ENCODE data around the gene ACAD11. TPM values are rescaled to one million over a fixed set of nuclear protein-coding genes. Genes with fewer than 3 reads are reported as not detected.

The ACAD11 gene
- total RNA-seq, 1 donor from 2014 or later = 26.5 TPM

- H3K36me3 ChIP-seq = no peaks in the 10 kb centered on the region
- H3K4me3 ChIP-seq = peak within 1 kb of the TSS; percentile 73 to 88
- no peak for TF ChIP-seq POLR2A (IDR thresholded peaks at IDR 0.05)
- TF ChIP-seq CTCF (IDR thresholded peaks at IDR 0.05) = no peak
- peak in 1 of 2 donors; percentile 76 for TF ChIP-seq POLR2AphosphoS5 (IDR thresholded peaks at IDR 0.05; ENCODE audit: insufficient read depth in 1 of 2, low read depth in 1 of 2)
- H3K4me1 ChIP-seq = peaks cover 34% of the 10 kb centered on the region
- H3K27ac ChIP-seq = peak within 1 kb of the TSS; percentile 80
- no peaks in the 10 kb centered on the region for H3K9me3 ChIP-seq
- intact Hi-C loops (cut with DNase I) = loop anchor here (5.0 kb wide), 1 partner anchor 1592 kb away; the partner anchor contains the start of gene RYK
- H3K27me3 ChIP-seq = no peaks in the 10 kb centered on the region
- peak in 1 of 2 donors; percentile 88 for DNase-seq (ENCODE audit: extremely low spot score in 2 of 2)
These were observed 622 bp upstream of the ACAD11 start, which contains the start of gene UBA5 for GRCh38 chr3:132660052-132660810. Gene UBA5 (plus strand): TSS chr3:132660329. CDS start chr3:132660538, 209 bp downstream.

GRCh38 chr3:132659000-132659364 lies 627 bp downstream of the ACAD11 start:
- Histone ChIP-seq H3K4me3 (peak overlapping the region; percentile 73 to 88), H3K27ac (peak overlapping the region; percentile 80), H3K36me3 (no peaks in the 10 kb centered on the region), H3K4me1 (peaks cover 34% of the 10 kb centered on the region), H3K27me3 (no peaks in the 10 kb centered on the region), H3K9me3 (no peaks in the 10 kb centered on the region)
- intact Hi-C loops (cut with DNase I) = no loop called here
- DNase-seq (ENCODE audit: extremely low spot score in 2 of 2) = no peak
- TF ChIP-seq CTCF (IDR thresholded peaks at IDR 0.05) (no peak), POLR2A (IDR thresholded peaks at IDR 0.05) (no peak), POLR2AphosphoS5 (IDR thresholded peaks at IDR 0.05; ENCODE audit: insufficient read depth in 1 of 2, low read depth in 1 of 2) (no peak)

- intact Hi-C loops (cut with DNase I) = no loop called here
- no peak for TF ChIP-seq CTCF (IDR thresholded peaks at IDR 0.05)
- no peak for TF ChIP-seq POLR2AphosphoS5 (IDR thresholded peaks at IDR 0.05; ENCODE audit: insufficient read depth in 1 of 2, low read depth in 1 of 2)
- no peak for TF ChIP-seq POLR2A (IDR thresholded peaks at IDR 0.05)
- H3K4me3 ChIP-seq = no peak overlapping the region
These were observed 1.5 kb downstream of the ACAD11 start for GRCh38 chr3:132657869-132658747.

GRCh38 chr3:132655471-132655870 lies 4.1 kb downstream of the ACAD11 start:
- H3K27me3 ChIP-seq = no peaks in the 10 kb centered on the region
- no peaks in the 10 kb centered on the region for H3K36me3 ChIP-seq
- no peak overlapping the region for H3K4me3 ChIP-seq
- no peaks in the 10 kb centered on the region for H3K9me3 ChIP-seq
- TF ChIP-seq POLR2A (IDR thresholded peaks at IDR 0.05) (no peak), CTCF (IDR thresholded peaks at IDR 0.05) (no peak), POLR2AphosphoS5 (IDR thresholded peaks at IDR 0.05; ENCODE audit: insufficient read depth in 1 of 2, low read depth in 1 of 2) (no peak)
- intact Hi-C loops (cut with DNase I) = no loop called here
- DNase-seq (ENCODE audit: extremely low spot score in 2 of 2) = no peak
- H3K4me1 ChIP-seq = peaks cover 10% of the 10 kb centered on the region
- H3K27ac ChIP-seq = no peak overlapping the region

More at GRCh38 chr3:132657869-132658747, 1.5 kb downstream of the ACAD11 start:
- Histone ChIP-seq H3K9me3 (no peaks in the 10 kb centered on the region), H3K36me3 (no peaks in the 10 kb centered on the region), H3K27ac (no peak overlapping the region), H3K27me3 (no peaks in the 10 kb centered on the region), H3K4me1 (peaks cover 33% of the 10 kb centered on the region)
- DNase-seq (ENCODE audit: extremely low spot score in 2 of 2) = no peak
